HG02973 (cell line): ENCODE measurements around the gene GJD3.

Experiments
- ATAC-seq: cut with Tn5 transposase; IDR thresholded peaks from one replicate; pipeline ENCODE4 v1.9.1; 2021; ENCODE audit warnings: moderate library complexity; ENCODE audit not compliant: unreplicated experiment

GJD3 gene

DNA sequence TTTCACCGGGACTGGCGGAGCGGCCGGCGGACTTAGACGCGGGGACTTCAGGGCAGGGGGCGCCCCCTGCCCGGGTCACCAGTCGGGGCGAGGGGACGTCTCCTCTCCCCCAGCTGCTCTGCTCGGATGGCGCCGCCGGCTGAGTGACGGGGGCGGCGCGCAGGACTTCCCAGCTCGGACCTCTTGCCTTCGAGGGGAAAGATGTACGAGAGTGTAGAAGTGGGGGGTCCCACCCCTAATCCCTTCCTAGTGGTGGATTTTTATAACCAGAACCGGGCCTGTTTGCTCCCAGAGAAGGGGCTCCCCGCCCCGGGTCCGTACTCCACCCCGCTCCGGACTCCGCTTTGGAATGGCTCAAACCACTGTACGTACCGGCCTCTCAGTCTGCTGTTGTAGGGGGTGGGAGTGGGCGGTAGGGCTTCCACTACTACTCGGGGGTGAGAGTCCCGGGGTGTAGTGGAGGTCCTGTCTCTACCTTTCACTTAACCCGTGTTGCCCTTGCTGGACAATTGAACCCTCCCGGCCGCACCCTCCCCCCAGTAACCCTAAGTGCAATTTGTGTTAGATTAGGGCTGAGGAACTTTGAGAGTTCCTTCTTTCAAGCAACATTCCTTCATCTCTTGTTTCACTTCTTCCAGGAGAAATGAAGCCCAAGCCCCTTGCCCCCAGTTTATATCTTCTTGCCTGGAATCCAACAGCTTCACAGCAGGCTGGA lies 21.9 kb downstream of the GJD3 start:
- ATAC-seq: no peak

GRCh38 chr17:40341808-40342503 lies 22.6 kb downstream of the GJD3 start:
- no peak for ATAC-seq

DNA sequence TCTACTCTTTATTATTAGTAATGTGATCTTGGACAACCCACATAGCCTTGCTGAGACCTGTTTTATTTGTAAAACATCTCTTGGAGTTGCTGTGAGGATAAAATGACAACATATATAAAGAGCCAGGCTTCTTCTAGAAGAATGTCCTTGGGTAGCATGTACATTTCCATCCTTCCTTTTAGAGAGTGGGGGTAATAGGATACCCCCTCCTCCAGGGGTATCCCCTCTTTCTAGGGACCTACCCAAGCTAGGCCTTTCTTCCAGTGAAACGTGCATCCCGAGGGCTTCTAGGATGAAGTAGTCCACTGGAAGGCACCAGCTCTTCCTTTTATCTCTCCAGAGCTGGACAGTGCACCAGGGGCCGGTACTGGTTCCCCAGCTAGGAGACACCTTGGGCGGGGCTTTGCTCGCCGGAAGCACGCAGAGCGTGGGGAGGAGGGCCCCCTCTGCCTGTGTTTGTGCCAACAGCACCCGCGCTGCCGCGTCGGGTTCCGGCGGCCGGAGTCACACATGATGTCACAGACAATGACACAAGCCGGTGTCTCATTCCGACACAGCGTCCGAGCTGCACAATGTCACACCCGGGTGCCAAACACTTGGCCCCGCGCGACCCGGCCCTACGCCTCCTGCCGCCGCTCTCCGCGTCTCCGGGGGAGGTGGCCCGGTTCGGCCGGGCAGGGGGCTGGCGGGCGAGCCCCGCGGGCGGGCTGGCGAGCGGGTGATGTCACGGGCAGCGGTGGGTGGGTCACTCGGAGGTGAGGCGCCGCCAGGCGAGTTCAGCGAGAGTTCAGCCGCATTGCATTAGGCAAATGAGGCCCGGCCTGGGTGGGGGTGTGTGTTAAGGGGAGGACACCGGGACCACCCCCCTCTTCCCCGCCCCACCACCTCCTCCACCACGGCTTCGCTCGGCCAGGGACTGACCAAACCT lies 23.4 kb downstream of the GJD3 start:
- ATAC-seq: peak; percentile 44

GRCh38 chr17:40340327-40340726 lies 24.2 kb downstream of the GJD3 start:
- ATAC-seq: no peak

- no peak for ATAC-seq
Measured at GRCh38 chr17:40338941-40339649, 25.4 kb downstream of the GJD3 start.

DNA sequence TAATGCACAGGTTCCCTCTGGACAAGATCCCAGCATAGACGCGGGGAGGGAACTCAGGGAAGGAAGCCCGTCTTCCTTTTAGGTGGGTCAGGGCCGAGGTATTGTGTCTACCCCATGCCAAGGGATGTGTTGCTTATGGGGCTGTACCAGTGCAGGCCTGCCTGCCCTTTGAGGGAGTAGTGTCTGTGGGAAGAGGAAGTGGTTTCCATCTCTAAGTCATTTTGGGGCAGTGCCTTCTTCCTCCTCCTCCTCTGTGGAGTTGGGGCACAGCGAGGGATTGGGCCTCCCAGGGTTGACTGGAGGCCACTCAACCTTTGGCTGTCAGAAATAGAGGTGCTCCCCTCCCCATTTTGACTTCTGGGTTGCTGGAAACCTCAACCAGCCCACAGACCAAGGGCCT lies 26.5 kb downstream of the GJD3 start:
- ATAC-seq: no peak

DNA sequence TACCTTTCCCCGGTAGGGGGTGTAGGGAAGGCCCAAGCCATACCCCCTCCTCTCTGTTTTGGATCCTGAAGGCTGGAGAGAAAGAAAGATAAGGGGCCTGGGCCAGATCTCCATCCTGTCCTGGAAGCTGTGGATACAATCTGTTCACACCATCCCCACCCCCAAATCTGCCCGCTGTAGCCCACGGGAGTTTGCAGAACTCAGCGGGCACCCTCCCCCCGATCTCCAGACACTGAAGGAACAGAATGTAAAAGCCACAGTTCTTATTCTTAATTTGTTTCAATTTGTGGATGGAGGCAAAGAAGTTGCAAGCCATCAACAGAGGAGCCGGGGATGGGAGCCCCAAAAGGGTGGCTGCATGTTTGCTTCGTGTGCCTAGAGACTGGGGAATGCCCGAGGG lies 27.2 kb downstream of the GJD3 start:
- ATAC-seq: no peak

DNA sequence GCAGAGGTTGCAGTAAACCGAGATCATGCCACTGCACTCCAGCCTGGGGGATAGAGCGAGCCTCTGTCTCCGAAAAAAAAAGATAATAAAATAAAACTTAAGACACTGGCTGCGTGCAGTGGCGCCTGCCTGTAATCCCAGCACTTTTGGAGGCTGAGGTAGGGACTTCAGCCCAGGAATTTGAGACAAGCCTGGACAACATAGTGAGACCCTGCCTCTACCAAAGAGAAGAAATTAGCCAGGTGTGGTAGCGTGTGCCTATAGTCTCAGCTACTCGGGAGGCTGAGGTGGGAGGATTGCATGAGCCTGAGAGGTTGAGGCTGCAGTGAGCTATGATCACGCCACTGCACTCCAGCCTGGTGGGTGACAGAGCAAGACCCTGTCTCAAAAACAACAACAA lies 28.9 kb downstream of the GJD3 start:
- no peak for ATAC-seq

- ATAC-seq: no peak
Measured at GRCh38 chr17:40333781-40334448, 30.6 kb downstream of the GJD3 start.

DNA sequence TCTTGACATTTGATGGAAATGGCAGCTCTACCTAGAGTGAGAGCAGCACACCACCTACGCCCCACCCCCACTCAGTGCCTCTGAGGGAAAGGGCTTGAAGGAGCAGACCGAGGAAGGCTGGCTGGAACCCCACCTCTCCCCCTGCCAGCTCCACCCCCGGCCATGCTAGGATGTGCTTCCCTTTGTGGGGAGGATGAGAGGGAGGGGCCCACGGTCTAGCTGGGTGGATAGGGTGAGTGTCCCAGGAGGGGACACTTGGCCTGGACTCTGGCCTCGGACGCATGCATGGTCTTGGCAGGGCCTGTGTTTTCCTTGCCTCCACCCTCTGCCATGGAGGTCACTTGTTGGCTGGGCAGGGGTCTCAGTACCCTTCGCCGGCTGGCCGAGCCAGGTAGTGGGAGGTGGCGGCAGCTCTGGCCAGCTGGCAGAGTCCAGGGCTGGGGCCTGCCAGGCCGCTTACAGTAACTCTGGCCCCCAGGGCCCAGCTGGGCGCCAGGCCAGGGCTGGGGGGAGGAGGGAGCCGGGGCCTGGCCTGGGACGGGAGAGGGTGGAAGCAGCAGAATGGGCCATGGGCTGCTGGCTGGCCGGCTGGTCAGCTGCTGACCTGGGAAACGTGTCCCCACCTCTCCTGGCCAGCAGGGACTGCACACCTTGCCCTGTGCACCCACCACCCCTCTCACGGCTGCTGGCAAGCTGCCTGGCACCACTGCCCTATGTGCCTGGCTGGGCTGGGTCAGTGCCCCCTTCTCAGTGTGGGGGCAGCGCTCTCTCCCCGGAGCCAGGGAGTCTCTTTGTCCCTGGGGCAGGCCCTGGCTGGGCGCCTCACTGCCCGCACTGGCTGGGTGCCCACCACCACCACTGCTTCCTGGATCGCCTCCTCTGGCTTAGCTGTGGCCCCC lies 32.5 kb downstream of the GJD3 start:
- no peak for ATAC-seq

DNA sequence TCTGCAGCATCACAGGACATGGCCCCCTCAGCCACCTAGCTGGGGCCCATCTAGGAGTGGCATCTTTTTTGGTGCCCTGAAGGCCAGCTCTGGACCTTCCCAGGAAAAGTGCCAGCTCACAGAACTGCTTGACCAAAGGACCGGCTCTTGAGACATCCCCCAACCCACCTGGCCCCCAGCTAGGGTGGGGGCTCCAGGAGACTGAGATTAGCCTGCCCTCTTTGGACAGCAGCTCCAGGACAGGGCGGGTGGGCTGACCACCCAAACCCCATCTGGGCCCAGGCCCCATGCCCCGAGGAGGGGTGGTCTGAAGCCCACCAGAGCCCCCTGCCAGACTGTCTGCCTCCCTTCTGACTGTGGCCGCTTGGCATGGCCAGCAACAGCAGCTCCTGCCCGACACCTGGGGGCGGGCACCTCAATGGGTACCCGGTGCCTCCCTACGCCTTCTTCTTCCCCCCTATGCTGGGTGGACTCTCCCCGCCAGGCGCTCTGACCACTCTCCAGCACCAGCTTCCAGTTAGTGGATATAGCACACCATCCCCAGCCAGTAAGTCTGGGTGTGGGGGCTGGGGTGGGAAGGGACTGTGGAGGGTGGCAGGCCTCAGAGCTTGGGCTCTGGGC lies 33.6 kb downstream of the GJD3 start:
- ATAC-seq: no peak

DNA sequence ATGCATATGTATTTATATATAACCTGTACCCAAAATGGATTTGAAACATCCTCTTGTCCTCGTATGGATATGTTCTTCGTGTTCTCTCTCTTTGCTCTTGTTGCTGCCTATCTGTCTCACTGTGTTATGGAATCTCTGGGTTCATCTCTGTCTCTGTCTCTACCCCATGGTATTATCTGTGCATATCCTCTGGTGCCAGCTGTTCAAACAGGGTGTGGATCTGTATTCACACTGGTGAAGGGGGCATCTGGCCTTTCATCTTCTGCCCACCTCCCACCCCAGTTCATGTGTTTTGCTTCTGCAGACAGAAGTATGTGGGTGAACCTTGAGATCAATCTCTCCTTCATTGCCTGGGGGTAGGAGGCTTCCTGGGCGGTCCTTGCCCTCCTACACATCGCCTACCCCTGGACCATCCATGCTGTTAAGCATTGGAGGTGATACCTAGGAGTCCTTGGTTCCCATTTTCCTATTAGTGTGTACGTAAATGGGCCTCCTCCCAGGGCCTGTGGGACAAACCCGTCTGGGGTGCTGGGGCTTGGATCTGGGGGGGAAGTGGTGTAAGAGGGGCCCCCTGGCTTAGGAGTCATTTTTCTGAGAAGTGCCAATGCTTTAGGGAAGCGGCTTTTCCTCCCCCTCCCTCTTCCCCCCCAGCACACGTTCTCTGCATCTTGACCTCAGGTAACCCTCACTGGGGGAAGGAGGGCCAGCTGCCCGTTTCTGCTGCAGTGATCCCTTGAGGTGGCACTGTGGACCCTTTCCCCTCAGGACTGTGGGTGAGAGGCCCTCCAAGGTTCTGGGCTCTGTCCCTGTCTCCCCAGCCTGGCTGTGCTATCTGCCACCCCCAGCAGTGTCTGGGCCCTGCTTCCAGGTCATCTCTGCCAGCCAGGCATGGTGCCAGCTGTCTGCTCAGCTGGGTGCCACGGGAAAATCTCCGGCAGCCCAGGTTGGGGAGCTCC lies 34.4 kb downstream of the GJD3 start:
- no peak for ATAC-seq

GRCh38 chr17:40328386-40328766 lies 36.2 kb downstream of the GJD3 start:
- ATAC-seq: no peak

DNA sequence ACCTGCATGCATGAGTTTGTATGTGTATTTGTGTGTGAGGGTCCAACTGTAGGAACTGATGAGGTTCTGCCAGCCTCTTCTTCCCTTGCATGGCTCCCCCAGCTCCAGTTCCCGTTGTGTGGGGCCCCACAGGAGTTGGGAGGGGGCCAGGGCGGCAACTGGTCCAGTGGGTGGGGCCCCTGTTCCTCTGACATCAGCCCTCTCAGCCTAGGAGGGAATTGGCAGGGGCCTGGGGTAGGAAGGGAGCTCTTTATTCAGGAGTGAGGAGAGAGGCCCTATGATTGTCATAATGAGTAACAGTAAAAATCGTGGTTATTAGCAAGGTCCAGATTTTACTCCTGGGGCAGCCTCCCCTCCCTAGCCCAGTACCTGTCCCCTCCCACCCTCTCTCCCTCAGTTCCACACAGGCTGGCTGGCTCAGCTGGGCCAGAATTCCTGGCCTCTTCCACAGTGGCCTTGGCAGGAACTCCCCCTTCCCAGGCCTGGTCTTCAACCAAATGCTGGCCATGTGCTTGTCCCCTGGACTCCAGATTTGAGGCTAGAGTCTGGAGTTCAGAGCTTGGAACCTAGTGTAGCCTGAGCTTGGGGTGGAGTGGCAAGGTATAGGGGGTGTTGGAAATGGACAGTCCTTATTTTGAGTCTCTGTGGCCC lies 36.7 kb downstream of the GJD3 start:
- no peak for ATAC-seq

DNA sequence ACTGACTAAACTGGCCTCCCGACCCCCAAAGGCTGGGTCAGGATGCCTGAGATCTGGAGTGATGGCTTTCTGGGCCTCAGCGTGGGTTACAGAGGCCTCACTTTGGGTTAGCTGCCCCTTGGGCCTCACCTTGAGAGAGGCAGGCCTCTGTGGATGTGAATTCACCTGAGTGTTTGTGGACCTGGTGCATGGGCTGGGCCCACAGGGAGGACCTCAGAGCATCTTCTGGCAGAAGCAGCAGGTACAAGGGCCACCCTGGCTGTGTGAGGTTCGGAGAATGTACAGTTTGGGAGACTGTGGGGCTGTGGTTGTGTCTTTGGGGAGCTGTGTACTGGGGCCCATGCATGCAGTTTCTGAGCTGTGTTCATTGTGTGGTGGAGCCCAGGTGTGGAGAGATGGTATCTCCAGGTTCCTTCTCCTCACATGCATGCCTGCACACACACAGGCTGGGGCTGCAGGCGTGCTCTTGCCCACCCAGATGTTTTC lies 37.2 kb downstream of the GJD3 start:
- no peak for ATAC-seq

GRCh38 chr17:40326832-40327199 lies 37.7 kb downstream of the GJD3 start:
- no peak for ATAC-seq
